Measurements from ENCODE around the gene PGLYRP4. TPM values are rescaled to one million over a fixed set of nuclear protein-coding genes. Genes with fewer than 3 reads are reported as not detected.
"Not testable (repeated sequence)": the region's sequence is repeated elsewhere in the genome, so short reads cannot be mapped to it uniquely, and the experiment has no call there.

Gene PGLYRP4
- total RNA-seq, 2 experiments from 2014 or later, result not detected

DNA sequence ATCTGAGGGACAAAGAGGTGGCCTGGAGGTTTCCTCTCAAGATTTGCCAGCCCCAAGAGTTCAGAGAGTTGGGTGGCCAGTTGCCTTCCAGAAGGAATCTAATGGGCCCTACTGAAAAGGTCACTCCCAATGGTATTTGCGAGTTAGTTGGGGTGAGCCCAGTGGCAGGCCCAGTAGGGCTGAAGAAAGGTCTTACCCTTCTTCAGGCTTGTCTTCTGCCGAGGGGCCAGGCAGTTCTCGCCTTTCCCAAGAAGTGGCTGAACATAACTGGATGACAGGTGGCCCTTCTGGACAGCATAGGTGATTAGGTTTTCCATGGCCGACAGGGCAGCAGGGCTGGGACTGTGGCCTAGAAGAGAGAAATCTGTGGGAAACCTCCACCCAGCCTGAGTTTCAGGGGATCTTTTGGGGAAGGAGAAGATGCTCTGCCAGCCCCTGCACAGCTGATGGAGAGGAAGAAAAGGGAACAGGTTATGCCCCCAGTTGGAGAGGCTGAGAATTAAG lies 7.2 kb downstream of the PGLYRP4 start:
- Mint-ChIP-seq H3K9me3 (no peaks in the 10 kb centered on the region), H3K4me1 (peaks cover 36% of the 10 kb centered on the region), H3K4me3 (no peak overlapping the region), H3K27me3 (peaks cover 31% of the 10 kb centered on the region), H3K36me3 (no peaks in the 10 kb centered on the region), H3K27ac (no peak overlapping the region)
- no peak for DNase-seq

GRCh38 chr1:153340356-153340755 lies 8.3 kb downstream of the PGLYRP4 start:
- no peaks in the 10 kb centered on the region for H3K9me3 Mint-ChIP-seq
- H3K4me3 Mint-ChIP-seq, result no peak overlapping the region
- H3K36me3 Mint-ChIP-seq, result no peaks in the 10 kb centered on the region
- H3K4me1 Mint-ChIP-seq, result peaks cover 25% of the 10 kb centered on the region
- no peak overlapping the region for H3K27ac Mint-ChIP-seq
- DNase-seq, result no peak
- H3K27me3 Mint-ChIP-seq, result peaks cover 21% of the 10 kb centered on the region

GRCh38 chr1:153339802-153340201 lies 8.8 kb downstream of the PGLYRP4 start:
- no peak for DNase-seq
- H3K4me3 Mint-ChIP-seq, result no peak overlapping the region
- no peak overlapping the region for H3K27ac Mint-ChIP-seq
- peaks cover 20% of the 10 kb centered on the region for H3K27me3 Mint-ChIP-seq
- no peaks in the 10 kb centered on the region for H3K36me3 Mint-ChIP-seq
- peaks cover 21% of the 10 kb centered on the region for H3K4me1 Mint-ChIP-seq
- H3K9me3 Mint-ChIP-seq, result no peaks in the 10 kb centered on the region

DNA sequence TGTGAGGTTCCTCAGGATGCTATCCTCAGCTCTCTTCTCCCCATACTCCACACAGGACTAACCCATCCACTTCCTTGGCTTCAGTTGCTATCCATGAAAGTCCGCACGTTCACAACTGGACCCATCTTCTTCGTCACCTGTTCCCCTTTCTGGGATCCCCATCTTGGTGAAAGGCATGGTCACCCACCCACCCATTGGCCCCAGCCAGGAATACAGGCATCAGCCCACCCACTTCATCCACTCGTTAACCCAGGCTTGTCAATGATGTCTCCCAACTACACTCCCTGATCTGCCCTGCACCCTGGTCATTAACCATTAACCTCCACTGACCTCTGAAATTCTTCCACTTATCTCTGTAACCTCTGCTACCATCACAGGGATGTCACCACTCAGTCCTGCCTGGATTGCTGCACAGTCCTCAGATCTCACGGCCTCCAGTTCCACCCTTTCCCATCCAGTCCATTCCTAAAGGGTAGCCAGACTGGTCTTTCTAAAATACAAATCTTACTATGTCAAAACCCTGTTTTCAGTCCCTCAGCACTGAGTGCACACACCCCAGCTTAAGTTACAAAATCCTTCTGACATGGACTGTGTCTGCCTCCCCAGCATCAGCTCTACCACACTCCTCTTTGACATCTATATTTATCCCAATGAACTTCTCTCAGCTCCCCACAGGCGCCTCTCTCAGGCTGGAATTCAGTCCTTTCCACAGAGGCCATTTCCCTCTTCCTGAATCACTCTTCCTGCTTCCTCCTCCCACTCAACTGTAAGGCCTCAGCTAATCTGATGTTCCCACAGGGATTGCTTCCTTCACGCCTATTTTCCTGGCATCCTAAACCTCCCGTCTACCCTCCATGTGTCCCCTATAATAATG lies 10.4 kb downstream of the PGLYRP4 start:
- Mint-ChIP-seq H3K27me3 (peaks cover 10% of the 10 kb centered on the region), H3K9me3 (no peaks in the 10 kb centered on the region)

GRCh38 chr1:153336650-153337049 lies 12.0 kb downstream of the PGLYRP4 start:
- H3K27ac Mint-ChIP-seq, result no peak overlapping the region
- no peak for DNase-seq
- H3K4me3 Mint-ChIP-seq, result no peak overlapping the region
- H3K36me3 Mint-ChIP-seq, result no peaks in the 10 kb centered on the region
- peaks cover 6% of the 10 kb centered on the region for H3K4me1 Mint-ChIP-seq
- peaks cover 10% of the 10 kb centered on the region for H3K9me3 Mint-ChIP-seq
- H3K27me3 Mint-ChIP-seq, result no peaks in the 10 kb centered on the region

More for the DNA sequence above, 10.4 kb downstream of the PGLYRP4 start:
- no peaks in the 10 kb centered on the region for H3K36me3 Mint-ChIP-seq
- DNase-seq, result no peak
- H3K4me1 Mint-ChIP-seq, result peaks cover 8% of the 10 kb centered on the region
- no peak overlapping the region for H3K4me3 Mint-ChIP-seq
- no peak overlapping the region for H3K27ac Mint-ChIP-seq

DNA sequence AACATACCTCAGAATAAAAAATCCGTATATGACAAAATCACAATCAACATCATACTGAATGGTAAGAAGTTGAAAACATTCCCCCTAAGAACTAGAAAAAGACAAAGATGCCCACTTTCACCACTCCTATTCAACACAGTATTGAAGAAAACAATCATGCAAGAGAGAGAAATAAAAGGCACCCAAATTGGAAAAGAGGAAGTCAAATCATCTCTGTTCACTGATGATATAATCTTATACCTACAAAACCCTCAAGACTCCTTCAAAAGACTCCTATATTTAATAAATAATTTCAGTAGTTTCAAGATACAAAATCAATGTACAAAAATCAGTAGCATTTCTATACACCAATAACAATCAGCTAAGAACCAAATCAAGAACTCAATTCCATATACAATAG lies 14.7 kb downstream of the PGLYRP4 start:
- H3K9me3 Mint-ChIP-seq, result peaks cover 24% of the 10 kb centered on the region
- no peak for DNase-seq
- H3K4me3 Mint-ChIP-seq, result no peak overlapping the region
- no peak overlapping the region for H3K27ac Mint-ChIP-seq
- H3K27me3 Mint-ChIP-seq, result no peaks in the 10 kb centered on the region
- no peaks in the 10 kb centered on the region for H3K4me1 Mint-ChIP-seq
- H3K36me3 Mint-ChIP-seq, result no peaks in the 10 kb centered on the region

DNA sequence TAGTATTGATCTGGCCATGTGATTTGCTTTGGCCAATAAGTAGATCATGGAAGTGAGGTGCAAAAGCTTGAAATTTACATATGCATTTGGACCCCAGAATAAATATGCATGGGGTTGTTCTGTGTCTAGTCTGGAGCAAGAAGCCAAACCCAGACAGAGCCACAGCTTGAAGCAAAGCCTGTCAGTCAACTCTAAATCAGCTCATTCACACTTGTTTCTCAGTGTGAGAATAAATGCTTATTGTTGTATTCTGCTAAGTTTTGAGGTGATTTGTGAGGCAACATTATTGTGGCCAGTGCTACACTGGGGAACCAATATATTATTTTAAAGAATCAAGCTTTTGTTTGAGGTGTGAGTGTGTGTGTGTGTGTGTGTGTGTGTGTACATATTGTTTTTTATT lies 23.7 kb downstream of the PGLYRP4 start:
- H3K27ac Mint-ChIP-seq, result no peak overlapping the region
- DNase-seq, result no peak
- peaks cover 8% of the 10 kb centered on the region for H3K27me3 Mint-ChIP-seq
- H3K36me3 Mint-ChIP-seq, result peaks cover 3% of the 10 kb centered on the region
- H3K4me1 Mint-ChIP-seq, result no peaks in the 10 kb centered on the region
- no peak overlapping the region for H3K4me3 Mint-ChIP-seq
- H3K9me3 Mint-ChIP-seq, result peaks cover 26% of the 10 kb centered on the region

DNA sequence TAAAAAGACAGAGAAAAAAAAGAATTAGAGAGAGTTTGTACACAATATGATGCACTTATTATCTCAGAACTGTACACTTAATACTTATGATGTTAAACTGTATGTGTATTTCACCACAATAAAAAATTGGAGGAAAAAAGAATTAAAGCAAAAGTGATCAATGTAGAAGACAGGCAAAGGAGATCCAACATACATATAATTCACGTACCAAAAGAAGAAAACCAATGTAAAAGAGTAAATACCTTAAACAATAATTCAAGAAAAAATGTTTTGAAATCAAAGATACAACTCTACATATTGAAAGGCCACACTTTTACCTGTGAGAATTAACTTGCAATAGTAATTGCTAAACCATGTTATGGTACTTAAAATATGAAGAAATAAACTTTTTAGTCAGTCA lies 26.1 kb downstream of the PGLYRP4 start:
- H3K4me3 Mint-ChIP-seq, result no peak overlapping the region
- H3K27me3 Mint-ChIP-seq, result peaks cover 16% of the 10 kb centered on the region
- H3K9me3 Mint-ChIP-seq, result peaks cover 18% of the 10 kb centered on the region
- DNase-seq, result no peak
- H3K4me1 Mint-ChIP-seq, result no peaks in the 10 kb centered on the region
- no peak overlapping the region for H3K27ac Mint-ChIP-seq
- peaks cover 3% of the 10 kb centered on the region for H3K36me3 Mint-ChIP-seq

DNA sequence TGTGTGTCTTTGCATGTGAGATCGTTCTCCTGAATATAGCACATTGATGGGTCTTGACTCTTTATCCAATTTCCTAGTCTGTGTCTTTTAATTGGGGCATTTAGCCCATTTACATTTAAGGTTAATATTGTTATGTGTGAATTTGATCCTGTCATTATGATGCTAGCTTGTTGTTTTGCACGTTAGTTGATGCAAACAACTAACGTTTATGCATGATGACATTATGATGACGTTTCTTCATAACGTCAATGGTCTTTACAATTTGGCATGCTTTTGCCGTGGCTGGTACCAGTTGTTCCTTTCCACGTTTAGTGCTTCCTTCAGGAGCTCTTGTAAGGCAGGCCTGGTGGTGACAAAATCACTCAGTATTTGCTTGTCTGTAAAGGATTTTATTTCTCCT lies 30.5 kb downstream of the PGLYRP4 start:
- H3K36me3 Mint-ChIP-seq, H3K4me3 Mint-ChIP-seq, DNase-seq, H3K27ac Mint-ChIP-seq, H3K4me1 Mint-ChIP-seq: not testable (repeated sequence)
- peaks cover 12% of the 10 kb centered on the region for H3K9me3 Mint-ChIP-seq
- peaks cover 16% of the 10 kb centered on the region for H3K27me3 Mint-ChIP-seq

DNA sequence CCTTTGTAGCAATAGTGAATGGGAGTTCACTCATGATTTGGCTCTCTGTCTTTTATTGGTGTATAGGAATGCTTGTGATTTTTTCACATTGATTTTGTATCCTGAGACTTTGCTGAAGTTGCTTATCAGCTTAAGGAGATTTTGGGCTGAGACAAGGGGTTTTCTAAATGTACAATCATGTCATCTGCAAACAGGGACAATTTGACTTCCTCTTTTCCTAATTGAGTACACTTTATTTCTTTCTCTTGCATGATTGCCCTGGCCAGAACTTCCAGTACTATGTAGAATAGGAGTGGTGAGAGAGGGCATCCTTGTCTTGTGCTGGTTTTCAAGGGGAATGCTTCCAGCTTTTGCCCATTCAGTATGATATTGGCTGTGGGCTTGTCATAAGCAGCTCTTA lies 32.6 kb downstream of the PGLYRP4 start:
- not testable (repeated sequence) for H3K4me3 Mint-ChIP-seq

GRCh38 chr1:153314388-153314787 lies 34.3 kb downstream of the PGLYRP4 start:
- H3K27me3 Mint-ChIP-seq, H3K27ac Mint-ChIP-seq, H3K36me3 Mint-ChIP-seq, H3K4me3 Mint-ChIP-seq, H3K9me3 Mint-ChIP-seq, H3K4me1 Mint-ChIP-seq, DNase-seq: not testable (repeated sequence)

More for the DNA sequence above, 32.6 kb downstream of the PGLYRP4 start:
- not testable (repeated sequence) for H3K9me3 Mint-ChIP-seq, H3K4me1 Mint-ChIP-seq, H3K36me3 Mint-ChIP-seq, H3K27ac Mint-ChIP-seq, DNase-seq
- peaks cover 16% of the 10 kb centered on the region for H3K27me3 Mint-ChIP-seq

DNA sequence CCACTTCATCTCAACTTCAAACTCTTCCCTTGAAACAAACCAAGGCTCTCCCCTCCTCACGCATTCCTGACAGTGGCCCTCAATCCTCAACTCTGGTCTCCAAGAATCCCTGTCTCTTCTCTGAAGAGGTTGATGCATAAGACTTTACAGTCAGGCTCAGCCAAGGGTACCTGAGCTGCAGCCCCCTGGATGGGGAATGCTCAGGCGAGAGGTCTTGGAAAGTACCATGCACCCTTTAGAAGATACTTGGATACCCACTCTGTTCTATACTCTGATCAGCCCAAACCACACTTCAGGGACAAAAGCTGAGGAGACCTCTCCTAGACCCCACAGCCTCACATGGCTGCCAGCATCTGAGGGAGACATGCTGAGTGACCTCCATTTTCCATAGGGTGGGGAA lies 35.4 kb downstream of the PGLYRP4 start:
- Mint-ChIP-seq H3K4me1 (no peaks in the 10 kb centered on the region), H3K27ac (no peak overlapping the region), H3K36me3 (no peaks in the 10 kb centered on the region), H3K27me3 (no peaks in the 10 kb centered on the region), H3K4me3 (no peak overlapping the region), H3K9me3 (peaks cover 2% of the 10 kb centered on the region)
- DNase-seq, result no peak

GRCh38 chr1:153312570-153313186 lies 36.0 kb downstream of the PGLYRP4 start, which contains the start of gene PGLYRP3:
Gene PGLYRP3 (minus strand): TSS chr1:153312952. CDS start chr1:153310665, 2,287 bp downstream.
- H3K27me3 Mint-ChIP-seq, result no peaks in the 10 kb centered on the region
- no peak for DNase-seq
- peaks cover 2% of the 10 kb centered on the region for H3K9me3 Mint-ChIP-seq
- no peak within 1 kb of the TSS for H3K4me3 Mint-ChIP-seq
- no peak within 1 kb of the TSS for H3K27ac Mint-ChIP-seq
- no peaks in the 10 kb centered on the region for H3K36me3 Mint-ChIP-seq
- no peaks in the 10 kb centered on the region for H3K4me1 Mint-ChIP-seq

- Mint-ChIP-seq H3K9me3 (peaks cover 2% of the 10 kb centered on the region), H3K4me1 (no peaks in the 10 kb centered on the region), H3K4me3 (no peak overlapping the region), H3K27ac (no peak overlapping the region), H3K27me3 (no peaks in the 10 kb centered on the region), H3K36me3 (no peaks in the 10 kb centered on the region)
- DNase-seq, result no peak
Measured at GRCh38 chr1:153310526-153310925, 38.1 kb downstream of the PGLYRP4 start.

GRCh38 chr1:153309441-153309840 lies 39.2 kb downstream of the PGLYRP4 start:
- H3K9me3 Mint-ChIP-seq, result no peaks in the 10 kb centered on the region
- no peaks in the 10 kb centered on the region for H3K36me3 Mint-ChIP-seq
- H3K4me3 Mint-ChIP-seq, result no peak overlapping the region
- no peaks in the 10 kb centered on the region for H3K4me1 Mint-ChIP-seq
- no peak overlapping the region for H3K27ac Mint-ChIP-seq
- H3K27me3 Mint-ChIP-seq, result no peaks in the 10 kb centered on the region
- no peak for DNase-seq
